Sigmoid colon (tissue), 4 donors: Measurements from ENCODE around the gene LAMP1.

Source experiments
- CTCF ChIP-seq, 4 experiments: fragments of 450-650 bp in 3 of 4; fragments of 200-600 bp in 1 of 4; IDR thresholded peaks; one replicate each; pipeline ENCODE4 v1.5.1; 2016 to 2019; ENCODE audit warnings: antibody characterized with exemption in 4 of 4, mild to moderate bottlenecking in 3 of 4, moderate library complexity in 2 of 4
- EP300 ChIP-seq, 4 donors: sonication (generic); formaldehyde crosslinking; IDR thresholded peaks; one replicate each; pipeline ENCODE4 v1.6.1; 2017; ENCODE audit warnings: antibody characterized with exemption in 4 of 4
- POLR2A ChIP-seq, 2 donors: fragments of 450-650 bp; IDR thresholded peaks; one replicate each; pipeline ENCODE4 v1.6.1; 2016; ENCODE audit warnings: antibody characterized with exemption in 2 of 2, mild to moderate bottlenecking in 2 of 2, moderate library complexity in 2 of 2
- POLR2AphosphoS5 ChIP-seq, 4 donors: sonication (generic); formaldehyde crosslinking; IDR thresholded peaks; one replicate each; pipeline ENCODE4 v1.6.1; 2017; ENCODE audit warnings: antibody characterized with exemption in 4 of 4

DNA sequence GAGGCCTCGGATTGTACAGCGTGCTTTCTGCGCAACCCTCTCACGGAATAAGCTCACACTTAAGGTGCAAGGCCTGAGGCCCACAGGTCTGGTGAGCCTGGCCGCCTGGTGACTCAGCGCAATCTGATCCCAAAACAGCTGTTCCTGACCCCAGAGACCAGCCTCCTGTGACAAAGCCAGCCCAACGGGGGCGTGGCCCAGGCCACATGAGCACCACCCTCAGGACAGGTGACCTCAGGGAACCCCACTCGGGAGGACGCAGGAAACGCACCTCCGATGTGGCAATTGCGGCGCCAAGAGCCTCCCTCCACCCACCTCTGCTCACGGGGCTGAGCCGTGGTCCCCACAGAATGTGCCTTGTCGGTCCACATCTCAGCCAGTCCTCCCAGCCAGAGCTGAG lies 40.5 kb downstream of the LAMP1 start:
- no peak for TF ChIP-seq CTCF (IDR thresholded peaks at IDR 0.05)
- TF ChIP-seq POLR2A (IDR thresholded peaks at IDR 0.05) = no peak
- TF ChIP-seq POLR2AphosphoS5 (IDR thresholded peaks at IDR 0.05) = no peak
- no peak for TF ChIP-seq EP300 (IDR thresholded peaks at IDR 0.05)
